ACC112 (cell line): Measurements from ENCODE around the gene CSNK1G2.

Experiments used
- H2AFZ ChIP-seq: fragments of 200-600 bp; sonication (generic); one replicate; pipeline ENCODE4 v1.6.0; 2017; ENCODE audit warnings: antibody characterized with exemption, low read length; ENCODE audit not compliant: unreplicated experiment
- H3K27ac ChIP-seq: fragments of 200-600 bp; sonication (generic); 2 replicates; pipeline ENCODE4 v1.5.1; 2014; ENCODE audit warnings: low read depth, mild to moderate bottlenecking, antibody characterized with exemption, low read length, moderate library complexity
- H3K27me3 ChIP-seq: fragments of 200-600 bp; sonication (generic); 2 replicates; pipeline ENCODE4 v1.6.1; 2014; ENCODE audit warnings: mild to moderate bottlenecking, antibody characterized with exemption, low read length, moderate library complexity, mixed read lengths; ENCODE audit not compliant: insufficient read depth
- H3K36me3 ChIP-seq: fragments of 200-600 bp; sonication (generic); 2 replicates; pipeline ENCODE4 v1.6.1; 2016; ENCODE audit warnings: mild to moderate bottlenecking, antibody characterized with exemption, low read length, moderate library complexity, mixed read lengths; ENCODE audit not compliant: insufficient read depth
- H3K4me1 ChIP-seq: fragments of 200-600 bp; sonication (generic); one replicate; pipeline ENCODE4 v1.6.1; 2016; ENCODE audit warnings: low read length, mixed read lengths; ENCODE audit not compliant: insufficient read depth, unreplicated experiment, control insufficient read depth
- H3K4me3 ChIP-seq: fragments of 200-600 bp; sonication (generic); 2 replicates; pipeline ENCODE4 v1.5.1; 2014; ENCODE audit warnings: mild to moderate bottlenecking, low read depth, low read length
- H3K79me2 ChIP-seq: fragments of 200-600 bp; sonication (generic); one replicate; pipeline ENCODE4 v1.6.0; 2016; ENCODE audit warnings: low read length; ENCODE audit not compliant: control insufficient read depth, unreplicated experiment, insufficient read depth

Gene CSNK1G2

DNA sequence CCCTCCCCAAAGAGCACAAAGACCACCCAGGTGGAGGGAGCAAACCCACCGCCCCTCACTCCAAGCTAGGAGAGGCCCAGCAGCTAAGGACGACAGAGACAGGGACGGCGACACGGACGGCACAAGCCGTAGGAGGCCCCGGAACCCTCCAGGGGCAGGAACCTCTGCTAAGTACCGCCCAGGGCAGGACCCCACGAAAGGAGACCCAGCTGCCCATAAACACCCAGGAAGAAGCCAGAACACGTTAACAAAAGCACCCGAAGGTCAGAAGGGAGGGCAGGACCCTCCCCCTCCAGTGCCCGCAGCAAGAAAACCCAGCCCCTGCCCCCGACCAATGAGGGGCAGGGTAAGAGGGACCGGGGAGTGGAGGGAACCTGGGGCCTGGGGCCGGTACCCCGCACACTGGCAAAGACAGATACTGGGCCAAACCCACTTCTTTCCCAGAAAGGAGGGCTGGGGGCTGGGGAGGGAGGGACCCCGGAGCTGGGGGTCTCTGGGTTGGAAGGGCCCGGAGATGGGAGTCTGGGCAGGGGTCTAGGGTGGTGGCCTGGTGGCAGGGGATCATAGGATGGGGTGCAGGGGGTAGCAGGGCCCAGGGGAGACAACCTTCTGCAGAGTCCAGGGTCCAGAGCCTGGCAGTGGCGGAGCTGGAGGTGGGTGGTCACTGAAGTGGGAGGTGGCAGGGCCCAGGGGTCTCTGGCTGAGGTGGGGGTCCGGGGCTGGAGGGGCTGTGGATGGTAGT, 72.1 kb downstream of the CSNK1G2 start:
- no peaks in the 10 kb centered on the region for H3K36me3 ChIP-seq
- H3K27me3 ChIP-seq = no peaks in the 10 kb centered on the region
- no peak overlapping the region for H3K27ac ChIP-seq
- peaks cover 30% of the 10 kb centered on the region for H3K79me2 ChIP-seq
- no peak overlapping the region for H2AFZ ChIP-seq
- no peak overlapping the region; the same call in 1 of the 2 replicates for H3K4me3 ChIP-seq
- H3K4me1 ChIP-seq = peaks cover 3% of the 10 kb centered on the region

DNA sequence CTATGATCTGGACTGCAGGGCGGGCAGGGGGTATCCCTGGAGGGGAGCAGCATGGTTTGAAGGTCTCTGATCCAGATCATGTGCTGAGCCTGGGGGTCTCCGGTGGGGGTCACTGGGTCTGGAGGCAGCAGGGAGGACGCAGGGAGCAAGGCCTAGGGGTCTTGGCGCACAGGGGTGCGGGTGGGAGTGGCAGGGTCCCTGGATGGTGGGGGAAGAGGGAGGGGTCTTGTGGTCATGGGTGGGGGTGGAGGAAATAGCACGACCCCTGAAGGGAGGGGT, 72.7 kb downstream of the CSNK1G2 start:
- Histone ChIP-seq H3K4me1 (peaks cover 3% of the 10 kb centered on the region), H3K36me3 (no peaks in the 10 kb centered on the region), H3K4me3 (no peak overlapping the region; the same call in 1 of the 2 replicates), H3K27ac (no peak overlapping the region), H3K27me3 (no peaks in the 10 kb centered on the region), H3K79me2 (peaks cover 30% of the 10 kb centered on the region), H2AFZ (no peak overlapping the region)

GRCh38 chr19:2014131-2014571, 73.2 kb downstream of the CSNK1G2 start:
- H3K36me3 ChIP-seq = no peaks in the 10 kb centered on the region
- H3K27me3 ChIP-seq = no peaks in the 10 kb centered on the region
- H2AFZ ChIP-seq = no peak overlapping the region
- peaks cover 3% of the 10 kb centered on the region for H3K4me1 ChIP-seq
- H3K27ac ChIP-seq = no peak overlapping the region
- peaks cover 30% of the 10 kb centered on the region for H3K79me2 ChIP-seq
- peak overlapping the region; percentile 80; the same call in 1 of the 2 replicates for H3K4me3 ChIP-seq

DNA sequence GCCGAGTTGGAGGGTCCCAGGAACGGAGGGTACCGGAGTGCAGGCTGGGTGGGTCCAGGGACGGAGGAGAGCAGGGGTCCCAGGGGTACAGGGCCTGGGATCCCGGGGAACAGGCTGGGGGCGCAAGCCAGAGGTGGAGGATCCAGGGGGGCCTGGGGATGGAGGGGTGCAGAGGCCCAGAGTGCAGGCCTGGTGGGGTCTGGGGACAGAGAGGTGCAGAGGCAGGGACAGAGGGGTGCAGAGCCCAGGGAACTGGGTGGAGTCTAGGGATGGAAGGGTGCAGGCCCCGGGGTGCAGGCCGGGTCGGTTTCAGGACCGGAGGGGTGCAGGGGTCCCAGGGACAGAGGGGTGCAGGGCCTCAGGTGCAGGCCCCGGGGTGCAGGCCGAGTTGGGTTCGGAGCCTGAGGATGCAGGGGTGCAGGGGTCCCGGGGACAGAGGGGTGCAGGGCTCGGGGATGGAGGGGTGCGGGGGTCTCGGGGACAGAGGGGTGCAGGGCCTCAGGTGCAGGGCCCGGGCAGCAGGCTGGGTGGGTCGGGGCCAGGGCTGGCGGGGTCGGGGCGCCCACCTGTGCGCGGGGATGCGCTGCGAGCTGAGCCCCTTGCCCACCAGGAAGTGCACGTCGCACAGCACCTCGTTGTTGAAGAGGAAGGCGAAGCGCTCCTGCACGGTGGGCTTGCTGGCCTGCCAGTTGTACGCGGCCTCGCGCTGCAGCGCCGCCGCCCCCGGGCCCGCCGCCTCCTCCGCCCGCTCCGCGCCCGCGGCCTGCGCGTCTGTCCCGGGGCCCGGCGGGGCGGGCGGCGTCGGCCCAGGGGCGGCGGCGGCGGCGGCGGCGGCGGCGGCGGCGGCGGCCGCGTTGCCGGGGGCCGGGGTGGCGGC, 74.0 kb downstream of the CSNK1G2 start:
- H3K36me3 ChIP-seq = no peaks in the 10 kb centered on the region
- H2AFZ ChIP-seq = no peak overlapping the region
- peaks cover 3% of the 10 kb centered on the region for H3K4me1 ChIP-seq
- H3K79me2 ChIP-seq = peaks cover 30% of the 10 kb centered on the region
- H3K27ac ChIP-seq = no peak overlapping the region
- peak overlapping the region; percentile 80 for H3K4me3 ChIP-seq
- H3K27me3 ChIP-seq = no peaks in the 10 kb centered on the region

- H2AFZ ChIP-seq = no peak within 1 kb of the TSS
- H3K27ac ChIP-seq = no peak within 1 kb of the TSS
Observed at GRCh38 chr19:2015608-2015950, 74.6 kb downstream of the CSNK1G2 start, which contains the start of gene BTBD2. Gene BTBD2 (minus strand): TSS chr19:2015714. CDS start chr19:2015703, 11 bp downstream.

DNA sequence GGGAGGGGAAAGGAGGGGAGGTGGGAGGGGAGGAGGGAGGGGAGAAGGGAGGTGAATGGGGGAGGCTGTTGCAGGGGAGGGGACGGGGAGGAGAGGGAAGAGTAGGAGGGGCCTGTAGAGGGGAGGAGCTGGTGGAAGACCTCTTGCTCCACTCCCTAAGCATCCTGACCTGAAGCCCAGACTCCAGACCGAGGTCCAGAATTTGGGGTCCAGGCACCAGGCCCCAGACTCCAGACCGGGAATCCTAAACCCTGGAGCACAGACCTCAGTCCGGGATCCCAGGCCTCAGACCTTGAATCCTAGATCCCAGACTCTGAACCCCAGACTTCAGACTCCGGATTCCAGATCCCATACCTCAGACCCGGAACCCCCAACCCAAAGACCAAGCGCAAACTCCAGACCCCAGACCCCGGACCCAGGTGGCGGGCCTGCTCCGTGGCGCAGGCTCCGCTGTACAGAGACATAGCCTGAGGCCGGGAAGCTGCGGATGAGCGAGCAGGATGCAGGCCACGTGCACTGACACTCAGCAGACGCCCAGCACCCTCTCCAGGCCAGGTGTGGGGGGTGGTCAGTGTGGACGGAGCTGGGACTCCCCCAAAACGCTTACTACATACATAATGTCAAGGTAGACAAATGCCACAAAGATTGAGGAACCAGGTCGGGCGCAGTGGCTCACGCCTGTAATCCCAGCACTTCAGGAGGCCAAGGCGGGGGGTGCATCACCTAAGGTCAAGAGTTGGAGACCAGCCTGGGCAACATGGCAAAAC, 75.3 kb downstream of the CSNK1G2 start:
- no peak overlapping the region for H2AFZ ChIP-seq
- H3K27me3 ChIP-seq = no peaks in the 10 kb centered on the region
- no peak overlapping the region for H3K27ac ChIP-seq
- peaks cover 26% of the 10 kb centered on the region for H3K79me2 ChIP-seq
- no peaks in the 10 kb centered on the region for H3K36me3 ChIP-seq
- H3K4me1 ChIP-seq = peaks cover 3% of the 10 kb centered on the region
- peak overlapping the region; percentile 68 for H3K4me3 ChIP-seq

More at GRCh38 chr19:2015608-2015950, 74.6 kb downstream of the CSNK1G2 start, which contains the start of gene BTBD2:
- H3K4me3 ChIP-seq = peak within 1 kb of the TSS; percentile 80
- no peaks in the 10 kb centered on the region for H3K36me3 ChIP-seq
- H3K4me1 ChIP-seq = peaks cover 3% of the 10 kb centered on the region
- H3K79me2 ChIP-seq = peaks cover 30% of the 10 kb centered on the region
- no peaks in the 10 kb centered on the region for H3K27me3 ChIP-seq

DNA sequence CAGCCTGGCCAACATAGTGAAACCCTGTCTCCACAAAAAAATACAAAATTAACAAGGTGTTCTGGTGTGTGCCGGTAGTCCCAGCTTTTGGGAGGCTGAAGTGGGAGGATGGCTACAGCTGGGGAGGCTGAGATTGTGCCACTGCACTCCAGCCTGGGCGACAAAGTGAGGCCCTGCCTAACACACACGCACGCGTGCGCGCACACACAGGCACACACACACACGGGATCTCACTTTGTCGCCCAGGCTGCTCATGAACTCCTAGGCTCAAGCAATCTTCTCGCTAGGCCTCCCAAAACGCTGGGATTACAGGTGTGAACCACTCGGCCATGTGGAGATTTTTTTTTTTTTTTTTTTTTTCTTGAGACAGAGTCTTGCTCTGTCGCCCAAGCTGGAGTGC, 77.8 kb downstream of the CSNK1G2 start:
- no peak overlapping the region for H3K4me3 ChIP-seq
- H3K4me1 ChIP-seq = peaks cover 3% of the 10 kb centered on the region
- no peak overlapping the region for H2AFZ ChIP-seq
- H3K36me3 ChIP-seq = no peaks in the 10 kb centered on the region
- no peak overlapping the region for H3K27ac ChIP-seq
- H3K27me3 ChIP-seq = no peaks in the 10 kb centered on the region
- peaks cover 11% of the 10 kb centered on the region for H3K79me2 ChIP-seq

GRCh38 chr19:2021453-2022140, 80.6 kb downstream of the CSNK1G2 start:
- Histone ChIP-seq H3K4me1 (no peaks in the 10 kb centered on the region), H3K27ac (no peak overlapping the region), H2AFZ (no peak overlapping the region), H3K79me2 (no peaks in the 10 kb centered on the region), H3K27me3 (no peaks in the 10 kb centered on the region), H3K4me3 (no peak overlapping the region), H3K36me3 (no peaks in the 10 kb centered on the region)

- Histone ChIP-seq H3K4me3 (no peak overlapping the region), H3K27me3 (no peaks in the 10 kb centered on the region), H3K4me1 (no peaks in the 10 kb centered on the region), H3K36me3 (no peaks in the 10 kb centered on the region), H3K27ac (no peak overlapping the region), H3K79me2 (no peaks in the 10 kb centered on the region), H2AFZ (no peak overlapping the region)
Observed at GRCh38 chr19:2022289-2022688, 81.3 kb downstream of the CSNK1G2 start.

GRCh38 chr19:2026770-2027169, 85.8 kb downstream of the CSNK1G2 start:
- Histone ChIP-seq H3K4me1 (peaks cover 12% of the 10 kb centered on the region), H3K4me3 (no peak overlapping the region), H3K36me3 (no peaks in the 10 kb centered on the region), H3K79me2 (no peaks in the 10 kb centered on the region), H2AFZ (no peak overlapping the region), H3K27ac (no peak overlapping the region), H3K27me3 (no peaks in the 10 kb centered on the region)
